ENCODE measurements around the gene CRB1. TPM values are rescaled to one million over a fixed set of nuclear protein-coding genes. Genes with fewer than 3 reads are reported as not detected.
A peak's percentile ranks its signal among the peaks of the same experiment; 100 is the strongest.

CRB1 gene
- total and polyA plus RNA-seq, 8 donors: 0.08 to 0.73 TPM; not detected in 6

DNA sequence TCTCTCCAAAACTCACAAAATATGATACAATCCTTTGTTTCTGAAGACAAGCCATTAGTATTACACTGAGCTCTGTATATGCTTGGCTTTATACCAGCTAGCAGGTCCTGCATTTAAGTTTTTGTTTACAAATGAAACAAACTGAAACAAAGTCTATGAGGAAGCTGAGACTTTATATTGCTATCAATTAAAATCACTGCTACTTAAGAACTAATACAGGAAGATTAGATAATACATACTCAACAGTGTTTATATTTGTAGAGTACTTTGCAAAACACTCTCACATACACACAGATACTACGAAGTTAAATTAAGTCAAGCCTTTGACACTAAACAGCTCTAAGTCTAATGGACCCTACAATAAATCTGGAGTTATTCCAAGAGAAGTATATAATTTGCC lies 247.4 kb downstream of the CRB1 start:
- Histone ChIP-seq H3K27me3 (no peaks in the 10 kb centered on the region), H3K27ac (no peak overlapping the region), H3K36me3 (peaks cover 5 to 20% (median 15%) of the 10 kb centered on the region in 4 donors), H3K4me3 (no peak overlapping the region), H3K9me3 (no peaks in the 10 kb centered on the region), H3K4me1 (no peaks in the 10 kb centered on the region)
- 26 to 34% (median 29%) methylated on average over 1 of the region's 1 CpG for WGBS, 5 donors
- TF ChIP-seq, protein P1, sequence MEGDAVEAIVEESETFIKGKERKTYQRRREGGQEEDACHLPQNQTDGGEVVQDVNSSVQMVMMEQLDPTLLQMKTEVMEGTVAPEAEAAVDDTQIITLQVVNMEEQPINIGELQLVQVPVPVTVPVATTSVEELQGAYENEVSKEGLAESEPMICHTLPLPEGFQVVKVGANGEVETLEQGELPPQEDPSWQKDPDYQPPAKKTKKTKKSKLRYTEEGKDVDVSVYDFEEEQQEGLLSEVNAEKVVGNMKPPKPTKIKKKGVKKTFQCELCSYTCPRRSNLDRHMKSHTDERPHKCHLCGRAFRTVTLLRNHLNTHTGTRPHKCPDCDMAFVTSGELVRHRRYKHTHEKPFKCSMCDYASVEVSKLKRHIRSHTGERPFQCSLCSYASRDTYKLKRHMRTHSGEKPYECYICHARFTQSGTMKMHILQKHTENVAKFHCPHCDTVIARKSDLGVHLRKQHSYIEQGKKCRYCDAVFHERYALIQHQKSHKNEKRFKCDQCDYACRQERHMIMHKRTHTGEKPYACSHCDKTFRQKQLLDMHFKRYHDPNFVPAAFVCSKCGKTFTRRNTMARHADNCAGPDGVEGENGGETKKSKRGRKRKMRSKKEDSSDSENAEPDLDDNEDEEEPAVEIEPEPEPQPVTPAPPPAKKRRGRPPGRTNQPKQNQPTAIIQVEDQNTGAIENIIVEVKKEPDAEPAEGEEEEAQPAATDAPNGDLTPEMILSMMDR (IDR thresholded peaks at IDR 0.05): no peak
- no peak for TF ChIP-seq POLR2A (IDR thresholded peaks at IDR 0.05)
- no peak for TF ChIP-seq POLR2AphosphoS5 (IDR thresholded peaks at IDR 0.05)
- TF ChIP-seq EP300 (IDR thresholded peaks at IDR 0.05): no peak
- intact Hi-C loops (cut with DNase I; ENCODE audit: low total_unique reads): no loop called here
- DNase-seq: peak in 1 of 2 donors; percentile 12

DNA sequence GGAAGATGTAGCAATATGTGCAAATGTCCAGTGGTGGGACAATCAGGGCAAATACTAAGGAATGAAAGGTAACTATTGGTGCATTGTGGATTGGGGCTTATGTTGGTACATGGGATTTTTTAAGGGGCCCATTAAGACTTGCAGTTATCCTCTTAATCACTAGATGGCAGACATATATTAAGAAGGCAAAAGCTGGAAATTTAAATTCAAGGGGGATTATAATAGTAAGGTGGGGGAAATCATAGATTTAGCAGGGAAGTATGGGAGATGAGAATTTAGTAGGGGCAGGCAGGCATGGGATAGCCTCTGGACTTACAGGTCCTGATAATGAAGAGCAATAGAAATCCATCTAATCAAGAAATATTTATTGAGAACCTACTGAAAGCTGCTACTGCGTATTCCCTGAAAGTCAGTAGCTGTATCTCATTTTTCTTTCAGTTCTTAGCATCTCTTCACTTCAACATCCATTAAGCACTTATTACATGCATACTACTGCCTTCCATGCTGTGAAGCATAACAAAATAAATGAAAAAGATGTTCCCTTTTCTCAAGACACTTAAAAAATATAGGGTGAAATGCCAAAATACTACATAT lies 251.8 kb downstream of the CRB1 start:
- Histone ChIP-seq H3K4me3 (no peak overlapping the region), H3K4me1 (no peaks in the 10 kb centered on the region), H3K27me3 (no peaks in the 10 kb centered on the region), H3K9me3 (no peaks in the 10 kb centered on the region), H3K27ac (no peak overlapping the region), H3K36me3 (no peaks in the 10 kb centered on the region)
- TF ChIP-seq, protein P1 (IDR thresholded peaks at IDR 0.05): peak in 2 of 7 experiments; percentile 14 to 20
- TF ChIP-seq POLR2A (IDR thresholded peaks at IDR 0.05): no peak
- 91 to 100% (median 97%) methylated on average over 1 of the region's 1 CpG for WGBS, 5 donors
- DNase-seq: peak in 1 of 2 donors; percentile 4
- intact Hi-C loops (cut with DNase I; ENCODE audit: low total_unique reads): no loop called here

DNA sequence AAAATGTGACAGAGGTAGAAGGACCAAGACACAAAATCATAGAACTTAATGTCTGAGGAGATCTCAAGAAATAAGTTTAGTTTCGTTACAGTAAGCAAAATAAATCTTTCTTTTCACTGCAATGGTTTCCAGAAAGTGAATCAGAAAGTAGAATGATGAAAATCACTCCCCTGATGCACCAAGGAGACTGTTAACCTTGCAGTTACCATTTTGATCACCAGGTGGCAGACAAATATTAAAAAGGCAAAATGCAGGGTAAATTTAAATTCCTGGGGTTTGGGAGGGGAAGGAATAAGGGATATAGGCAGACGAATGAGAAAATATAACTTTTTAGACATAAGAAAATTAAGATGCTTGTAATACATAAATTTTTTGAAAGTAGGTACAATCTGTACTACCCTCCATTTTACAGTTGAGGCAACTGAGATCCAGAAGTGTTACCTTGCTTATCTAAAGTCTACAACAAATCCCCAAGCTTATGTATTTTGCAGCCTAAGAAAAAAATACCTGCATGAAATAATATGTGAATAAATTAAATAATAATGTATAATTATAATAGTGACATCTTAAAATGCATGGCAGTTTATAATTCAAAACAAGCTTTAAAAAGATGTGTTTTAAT lies 253.2 kb downstream of the CRB1 start:
- Histone ChIP-seq H3K4me1 (no peaks in the 10 kb centered on the region), H3K27me3 (no peaks in the 10 kb centered on the region), H3K27ac (no peak overlapping the region), H3K4me3 (no peak overlapping the region), H3K9me3 (no peaks in the 10 kb centered on the region), H3K36me3 (no peaks in the 10 kb centered on the region)
- intact Hi-C loops (cut with DNase I; ENCODE audit: low total_unique reads): no loop called here
- DNase-seq: peak in 1 of 2 donors; percentile 49
- 35 to 49% (median 40%) methylated on average over 2 of the region's 2 CpGs for WGBS, 5 donors
- TF ChIP-seq, protein P1 (IDR thresholded peaks at IDR 0.05): peak in 5 of 7 experiments; percentile 19 to 58 (median 51)
- no peak for TF ChIP-seq POLR2AphosphoS5 (IDR thresholded peaks at IDR 0.05)

DNA sequence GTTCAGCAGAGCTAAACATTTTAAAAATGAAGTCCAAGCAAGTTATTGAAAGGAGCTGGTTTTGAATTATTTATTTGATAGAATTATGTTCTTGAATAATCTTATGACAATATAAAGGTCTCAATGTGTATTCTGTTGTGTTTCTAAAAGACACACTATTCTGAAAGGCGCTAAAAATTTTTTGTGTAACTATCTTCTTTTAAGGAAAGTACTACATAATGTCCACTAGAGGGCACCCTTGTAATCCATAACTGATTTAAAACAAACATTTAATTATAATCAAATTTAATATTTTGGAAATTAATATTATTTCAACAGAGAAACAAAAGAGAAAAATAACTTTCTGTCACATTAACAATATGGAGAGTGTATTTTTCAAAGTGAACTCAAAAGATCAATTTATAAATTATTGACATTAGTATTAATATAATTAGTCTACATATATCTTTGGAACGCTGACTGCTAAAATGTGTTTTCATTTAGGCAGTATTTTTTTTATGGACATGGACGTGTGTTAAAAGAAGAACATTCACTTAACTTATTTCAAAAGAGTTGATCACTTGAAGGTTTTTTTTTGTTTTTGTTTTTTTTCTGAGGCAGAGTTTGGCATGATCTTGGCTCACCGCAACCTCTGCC lies 258.8 kb downstream of the CRB1 start:
- intact Hi-C loops (cut with DNase I; ENCODE audit: low total_unique reads): no loop called here
- TF ChIP-seq EP300 (IDR thresholded peaks at IDR 0.05): no peak
- TF ChIP-seq, protein P1 (IDR thresholded peaks at IDR 0.05): peak in 5 of 7 experiments; percentile 26 to 82 (median 31)
- H3K27ac ChIP-seq: no peak overlapping the region
- no peaks in the 10 kb centered on the region for H3K9me3 ChIP-seq
- no peaks in the 10 kb centered on the region for H3K27me3 ChIP-seq
- DNase-seq: peak in 1 of 2 donors; percentile 38
- 64 to 76% (median 67%) methylated on average over 4 of the region's 4 CpGs for WGBS, 5 donors
- H3K36me3 ChIP-seq: no peaks in the 10 kb centered on the region
- no peak overlapping the region for H3K4me3 ChIP-seq
- no peaks in the 10 kb centered on the region for H3K4me1 ChIP-seq

Small RNAs within 50 kb of the gene (small RNA-seq; reads per million reads assigned to genes)
- 0 reads per million in 4 donors for gene MRPS21P3

Other genes with a start within 250 kb of the CRB1 start
- gene F13B, start 201.0 kb upstream of the CRB1 start, total RNA-seq: 1 to 10 TPM in 1 of 5 donors, not detected in 4; 1.5 TPM
- gene F13B, start 201.0 kb upstream of the CRB1 start, polyA plus RNA-seq: not detected
- gene ASPM, start 121.6 kb upstream of the CRB1 start, total RNA-seq: 10 to 100 TPM in 2 of 5 donors, 1 to 10 TPM in 2, under 1 TPM in 1; 0.58 to 16.5 (median 7.6) TPM
- 1 to 10 TPM in 1 of 3 donors, under 1 TPM in 1, not detected in 1; 0.50 to 3.7 TPM for gene ASPM, start 121.6 kb upstream of the CRB1 start, polyA plus RNA-seq
- gene ZBTB41, start 67.0 kb upstream of the CRB1 start, total RNA-seq: 10 to 100 TPM in 3 of 5 donors, 1 to 10 TPM in 2; 2.9 to 35.6 (median 10.7) TPM
- gene ZBTB41, start 67.0 kb upstream of the CRB1 start, polyA plus RNA-seq: 1 to 10 TPM; 1.8 to 2.7 (median 2.7) TPM